ENCODE data around the gene LMO2.
A peak's percentile ranks its signal among the peaks of the same experiment; 100 is the strongest.
"Not testable (repeated sequence)": the region's sequence is repeated elsewhere in the genome, so short reads cannot be mapped to it uniquely, and the experiment has no call there.

Gene LMO2

DNA sequence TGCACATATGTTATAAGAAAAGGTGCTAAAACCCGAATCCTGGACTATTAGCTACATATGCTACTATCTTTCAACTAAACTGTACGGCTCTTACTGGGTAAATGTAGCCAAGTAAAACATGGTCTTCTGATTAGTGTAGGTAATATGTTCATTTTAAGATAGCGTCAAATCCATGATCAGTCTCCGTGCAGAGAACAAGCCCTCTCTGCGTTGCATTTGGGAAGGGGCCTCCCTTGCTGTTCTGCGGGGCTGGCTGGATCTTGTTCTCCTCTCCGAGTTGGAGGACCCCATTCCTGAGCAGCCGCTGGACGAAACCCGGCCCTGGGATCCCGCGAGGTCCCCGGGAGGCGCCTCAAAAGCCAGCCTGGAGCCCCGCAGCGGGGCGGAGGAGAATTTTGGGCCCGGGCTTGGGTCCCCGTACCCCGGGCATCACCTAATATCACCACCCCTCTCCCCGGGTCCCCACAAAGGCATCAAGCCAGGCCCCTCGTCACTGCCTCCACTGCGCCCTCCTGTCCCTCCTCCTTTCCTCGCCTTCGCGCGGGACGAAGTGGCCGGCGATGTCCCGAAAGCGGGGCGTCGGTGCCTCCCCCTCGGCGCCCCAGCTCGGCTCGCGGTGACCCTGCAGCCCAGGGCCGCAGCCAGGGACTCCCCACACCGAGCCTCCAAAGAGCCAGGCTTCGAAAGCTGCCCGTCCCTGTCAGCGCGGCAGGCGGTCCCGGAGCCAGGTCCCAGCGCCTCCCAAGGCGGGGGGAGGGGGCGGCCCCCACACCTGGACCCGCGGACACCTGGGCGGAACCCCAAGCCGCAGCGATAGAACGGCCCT, 63.1 kb downstream of the LMO2 start:
- H3K4me3 ChIP-seq (replicated peaks; ENCODE audit: low read depth, low read length): peak overlapping the region; percentile 9; the same call in 1 of the 2 replicates
- no peak for TF ChIP-seq CTCF (IDR thresholded peaks at IDR 0.05; ENCODE audit: low read depth, low read length, missing control alignments)
- no peak for DNase-seq (ENCODE audit: extremely low read depth, low read depth)

DNA sequence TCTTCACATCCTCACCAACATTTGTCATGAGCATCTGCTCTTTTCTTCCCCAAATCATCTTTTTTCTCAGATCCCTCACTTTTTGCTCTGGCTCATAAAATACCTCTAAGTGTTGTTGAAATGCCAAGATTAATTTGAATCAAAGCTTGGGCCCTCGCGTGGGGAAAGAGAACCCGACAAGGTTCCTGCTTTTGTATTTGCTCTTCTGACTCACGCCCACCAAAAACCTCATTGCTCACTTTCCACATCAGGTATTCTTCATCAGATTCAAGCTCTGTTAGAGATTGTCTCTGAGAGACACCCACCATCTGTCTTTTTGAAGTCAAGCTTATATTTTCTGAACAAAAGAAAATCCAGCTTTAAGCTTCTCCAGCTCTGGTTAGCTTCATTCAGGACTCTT, 64.7 kb downstream of the LMO2 start:
- H3K4me3 ChIP-seq (replicated peaks; ENCODE audit: low read depth, low read length): no peak overlapping the region

GRCh38 chr11:33825854-33826560, 65.9 kb downstream of the LMO2 start:
- H3K4me3 ChIP-seq (replicated peaks; ENCODE audit: low read depth, low read length): no peak overlapping the region
- TF ChIP-seq CTCF (IDR thresholded peaks at IDR 0.05; ENCODE audit: low read depth, low read length, missing control alignments): no peak
- no peak for DNase-seq (ENCODE audit: extremely low read depth, low read depth)

More for the DNA sequence above, 64.7 kb downstream of the LMO2 start:
- DNase-seq (ENCODE audit: extremely low read depth, low read depth): no peak
- no peak for TF ChIP-seq CTCF (IDR thresholded peaks at IDR 0.05; ENCODE audit: low read depth, low read length, missing control alignments)

- DNase-seq (ENCODE audit: extremely low read depth, low read depth); H3K4me3 ChIP-seq (replicated peaks; ENCODE audit: low read depth, low read length): not testable (repeated sequence)
Measured at GRCh38 chr11:33822981-33823380, 68.9 kb downstream of the LMO2 start.

GRCh38 chr11:33819278-33820035, 72.4 kb downstream of the LMO2 start:
- TF ChIP-seq CTCF (IDR thresholded peaks at IDR 0.05; ENCODE audit: low read depth, low read length, missing control alignments): no peak

More at GRCh38 chr11:33819278-33820035, 72.4 kb downstream of the LMO2 start:
- H3K4me3 ChIP-seq (replicated peaks; ENCODE audit: low read depth, low read length): no peak overlapping the region
- no peak for DNase-seq (ENCODE audit: extremely low read depth, low read depth)

Data from HFF-Myc (cell line).